ENCODE results near the gene GALNTL6.

GRCh38 chr4:173052439-173052838, 1239.2 kb downstream of the GALNTL6 start:
- TF ChIP-seq POLR2AphosphoS5 (IDR thresholded peaks at IDR 0.05; ENCODE audit: low read depth, low read length) (no peak), POLR2A (IDR thresholded peaks at IDR 0.05; ENCODE audit: low read depth, low read length) (no peak), PAX5 (IDR thresholded peaks at IDR 0.05; ENCODE audit: insufficient read depth, low read length, severe bottlenecking) (no peak), TAF1 (IDR thresholded peaks at IDR 0.05; ENCODE audit: low read depth, low read length) (no peak), POU2F2 (IDR thresholded peaks at IDR 0.05; ENCODE audit: low read depth, low read length) (no peak), SPI1 (IDR thresholded peaks at IDR 0.05; ENCODE audit: low read depth, low read length) (no peak)
